Measurements from ENCODE around the gene HACD3.
A peak's percentile ranks its signal among the peaks of the same experiment; 100 is the strongest.
"Not testable (repeated sequence)": the region's sequence is repeated elsewhere in the genome, so short reads cannot be mapped to it uniquely, and the experiment has no call there.

Gene HACD3

DNA sequence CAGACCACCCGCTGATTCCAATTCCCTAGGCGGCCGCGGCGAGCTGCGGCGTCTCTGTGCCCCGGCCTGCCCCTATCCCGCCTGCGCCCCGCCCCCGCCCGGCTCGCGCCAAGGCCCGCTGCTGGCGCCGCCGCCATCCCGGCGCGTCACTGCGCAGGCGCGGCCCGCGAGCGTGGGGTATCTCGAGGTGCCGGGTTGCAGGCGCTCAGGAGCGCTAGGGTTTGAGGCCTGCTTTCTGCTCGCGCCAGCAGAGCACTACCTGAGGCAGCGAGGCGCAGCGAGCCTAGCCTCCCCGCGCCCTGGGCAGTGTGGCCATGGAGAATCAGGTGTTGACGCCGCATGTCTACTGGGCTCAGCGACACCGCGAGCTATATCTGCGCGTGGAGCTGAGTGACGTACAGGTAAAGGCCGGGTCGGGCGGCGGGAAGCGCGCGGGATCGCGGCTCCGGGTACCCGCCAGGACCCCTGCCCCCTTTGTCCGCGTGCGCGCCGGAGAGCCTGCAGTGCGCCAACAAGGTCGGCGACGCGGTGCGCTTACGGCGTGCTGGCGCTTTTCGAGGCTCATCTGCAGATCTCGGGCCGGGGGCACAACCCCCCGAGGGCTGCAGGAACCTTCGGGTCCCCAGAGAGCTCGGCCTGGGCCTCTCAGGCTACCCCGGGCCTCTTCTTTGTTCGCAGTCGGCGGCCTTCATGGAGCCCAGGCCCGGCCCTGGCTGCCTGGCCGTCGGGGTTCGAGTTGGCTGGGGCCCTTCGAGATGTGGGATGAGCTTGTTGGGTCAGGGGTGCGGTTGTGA is at the start of gene HACD3:
HACD3 (plus strand) TSS at position 146 of the 794 bp plus-strand sequence; CDS start at position 315, 169 bp downstream.
- DNase-seq (ENCODE audit: low spot score), result peak; percentile 87

GRCh38 chr15:65484876-65485275 is 45.4 kb upstream of the HACD3 start:
- DNase-seq (ENCODE audit: low spot score), result no peak

DNA sequence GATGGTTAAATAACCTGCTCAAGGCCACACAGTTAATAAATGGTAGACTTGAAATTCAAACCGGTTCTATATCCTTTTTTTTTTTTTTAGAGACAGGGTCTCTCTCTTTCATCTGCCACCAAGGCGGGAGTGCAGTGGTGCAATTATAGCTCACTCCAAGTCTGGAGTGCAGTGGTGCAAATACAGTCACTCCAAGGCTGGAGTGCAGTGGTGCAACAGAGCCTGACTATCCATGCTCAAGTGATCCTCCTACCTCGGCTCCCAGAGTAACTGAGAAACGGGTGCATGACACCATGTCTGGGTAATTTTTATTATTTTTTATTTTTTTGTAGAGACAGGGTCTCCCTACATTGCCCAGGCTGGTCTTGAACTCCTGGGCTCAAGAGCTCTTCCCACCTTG is 36.2 kb upstream of the HACD3 start:
- no peak for DNase-seq (ENCODE audit: low spot score)

- no peak for DNase-seq (ENCODE audit: low spot score)
Measured at GRCh38 chr15:65509321-65509720, 20.9 kb upstream of the HACD3 start.

GRCh38 chr15:65512189-65512588 is 18.1 kb upstream of the HACD3 start:
- DNase-seq (ENCODE audit: low spot score), result no peak

DNA sequence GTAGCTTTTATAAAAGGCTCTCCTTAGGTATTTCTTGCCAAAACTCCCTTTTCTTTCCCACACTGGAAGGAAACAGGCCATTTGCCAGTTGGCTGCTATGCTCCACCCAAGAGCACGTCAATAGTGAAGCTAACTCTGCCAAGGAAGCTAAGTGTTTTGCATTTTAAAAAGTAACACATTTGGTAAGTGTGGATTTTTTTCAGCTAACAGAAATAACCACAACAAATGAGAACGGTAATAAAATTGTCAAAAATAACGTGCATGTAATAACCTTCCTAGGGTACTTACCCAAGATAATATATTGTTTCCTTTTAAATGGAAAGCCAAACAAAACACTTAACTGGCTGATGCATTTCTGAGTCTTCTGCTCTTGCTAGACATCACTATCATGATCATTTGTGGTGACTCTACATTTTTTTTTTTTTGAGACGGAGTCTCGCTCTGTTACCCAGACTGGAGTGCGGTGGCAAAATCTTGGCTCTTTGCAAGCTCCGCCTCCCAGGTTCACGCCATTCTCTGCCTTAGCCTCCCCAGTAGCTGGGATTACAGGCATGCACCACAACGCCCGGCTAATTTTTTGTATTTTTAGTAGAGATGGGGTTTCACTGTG is 17.4 kb upstream of the HACD3 start:
- DNase-seq (ENCODE audit: low spot score), result peak; percentile 37

GRCh38 chr15:65516997-65517865 is 13.0 kb upstream of the HACD3 start, which contains the start of gene DPP8:
Gene DPP8, minus strand, starts transcription at chr15:65517689. Its CDS starts 5,136 bp downstream, at chr15:65512553.
- peak; percentile 95 for DNase-seq (ENCODE audit: low spot score)

- DNase-seq (ENCODE audit: low spot score), result no peak
Measured at GRCh38 chr15:65517866-65518207, 12.4 kb upstream of the HACD3 start.

- DNase-seq (ENCODE audit: low spot score), result no peak
Measured at GRCh38 chr15:65518633-65519285, 11.5 kb upstream of the HACD3 start.

DNA sequence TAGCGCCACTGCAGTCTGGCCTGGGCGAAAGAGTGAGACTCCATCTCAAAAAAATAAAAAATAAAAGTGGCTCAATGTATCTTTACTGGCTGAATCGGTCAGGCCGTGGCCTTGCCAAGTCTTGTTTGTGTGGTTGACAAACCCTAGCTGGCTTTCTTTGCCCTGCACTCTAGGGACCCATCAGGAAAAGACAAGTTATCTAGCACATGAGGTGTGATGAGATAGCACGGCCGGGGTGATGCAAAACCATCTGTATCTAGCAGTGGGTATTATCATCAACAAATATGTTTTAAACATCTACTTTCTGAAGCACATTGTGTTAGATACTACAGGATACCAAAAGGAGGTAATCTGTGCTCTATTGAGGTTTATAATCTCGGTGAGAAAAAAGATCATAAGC is 8.9 kb upstream of the HACD3 start:
- DNase-seq (ENCODE audit: low spot score), result no peak

DNA sequence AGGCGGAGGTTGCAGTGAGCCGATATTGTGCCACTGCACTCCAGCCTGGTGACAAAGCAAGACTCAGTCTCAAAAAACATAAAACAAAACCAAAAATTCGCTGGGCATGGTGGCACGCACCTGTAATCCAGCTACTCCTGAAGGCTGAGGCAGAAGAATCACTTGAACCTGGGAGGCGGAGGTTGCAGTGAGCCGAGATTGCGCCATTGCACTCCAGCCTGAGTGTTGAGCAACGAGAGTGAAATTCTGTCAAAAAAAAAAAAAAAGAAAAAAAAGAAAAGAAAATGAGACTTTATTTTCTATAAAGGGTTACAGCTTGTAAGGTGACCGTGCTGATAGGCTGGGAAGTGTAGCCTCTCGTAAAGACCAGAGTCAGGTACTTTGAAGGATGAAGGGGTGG is 6.0 kb upstream of the HACD3 start:
- DNase-seq (ENCODE audit: low spot score), result no peak

GRCh38 chr15:65525622-65526021 is 4.6 kb upstream of the HACD3 start:
- no peak for DNase-seq (ENCODE audit: low spot score)

DNA sequence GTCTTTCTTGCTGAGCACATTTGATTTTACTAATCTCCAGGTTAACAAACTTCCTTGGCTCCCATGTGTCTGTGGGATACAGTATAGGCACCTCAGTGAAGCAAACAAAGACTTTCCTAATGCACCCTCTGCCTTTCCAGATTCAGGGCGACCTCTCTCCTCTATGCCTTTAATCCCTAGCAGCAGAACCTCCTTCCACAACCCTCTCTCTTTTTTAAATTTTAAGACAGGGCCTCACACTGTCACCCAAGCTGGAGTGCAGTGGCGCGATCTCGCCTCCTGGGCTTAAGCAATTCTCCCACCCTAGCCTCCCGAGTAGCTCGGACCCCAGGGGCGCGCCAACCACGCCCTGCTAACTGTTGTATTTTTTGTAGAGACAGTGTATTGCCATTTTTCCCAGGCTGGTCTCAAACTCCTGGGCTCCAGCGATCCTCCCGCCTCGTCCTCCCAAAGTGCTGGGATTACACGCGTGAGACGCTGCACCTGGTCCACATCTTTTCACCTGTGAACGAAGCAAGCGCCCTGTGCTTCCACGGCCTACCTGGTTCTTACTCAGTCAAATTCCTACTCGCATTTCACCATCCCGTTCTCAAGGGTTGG is 1.7 kb upstream of the HACD3 start:
- no peak for DNase-seq (ENCODE audit: low spot score)

DNA sequence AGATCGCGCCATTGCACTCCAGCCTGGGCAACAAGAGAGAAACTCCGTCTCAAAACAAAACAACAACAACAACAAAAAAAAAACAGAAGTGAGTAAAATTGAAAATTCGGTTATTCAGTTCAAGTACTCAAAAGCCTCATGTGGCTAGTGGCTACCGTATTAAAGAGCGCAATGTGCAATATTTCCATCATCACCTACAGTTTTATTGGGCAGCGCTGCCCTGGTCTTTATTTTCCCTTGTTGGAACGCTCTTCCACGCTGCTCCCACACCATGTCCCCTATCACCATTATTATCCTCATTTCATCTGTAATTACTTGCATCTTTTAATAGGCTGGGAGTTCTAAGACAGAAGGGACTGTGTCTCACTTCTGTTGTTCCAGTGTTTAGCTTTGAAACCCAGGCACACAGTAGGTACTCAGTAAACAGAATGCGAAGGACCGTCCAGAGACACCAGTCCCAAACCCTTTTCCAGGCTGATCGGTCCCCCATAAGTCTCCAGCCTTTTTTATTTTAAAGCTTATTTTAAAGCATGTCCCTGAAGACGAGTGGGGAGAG is 423 bp upstream of the HACD3 start:
- no peak for DNase-seq (ENCODE audit: low spot score)

DNA sequence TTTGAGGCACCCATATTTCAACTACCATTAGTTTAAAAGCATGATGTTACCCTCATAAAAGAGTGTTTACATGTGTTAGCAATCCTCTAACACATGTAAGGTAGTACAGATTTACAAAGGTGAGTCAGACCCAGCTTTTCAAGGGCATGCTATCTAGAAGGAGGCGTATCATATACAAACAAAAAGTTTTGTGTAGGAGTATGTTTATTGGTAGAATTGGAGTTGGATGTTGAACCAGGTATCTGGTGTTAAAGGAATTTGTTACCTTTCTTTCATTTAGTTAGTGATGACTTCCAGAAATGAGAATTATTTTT is 2.4 kb downstream of the HACD3 start:
- DNase-seq (ENCODE audit: low spot score), result no peak

GRCh38 chr15:65533057-65533756 is 2.9 kb downstream of the HACD3 start:
- DNase-seq (ENCODE audit: low spot score), result no peak

- no peak for DNase-seq (ENCODE audit: low spot score)
Measured at GRCh38 chr15:65535192-65535591, 4.9 kb downstream of the HACD3 start.

DNA sequence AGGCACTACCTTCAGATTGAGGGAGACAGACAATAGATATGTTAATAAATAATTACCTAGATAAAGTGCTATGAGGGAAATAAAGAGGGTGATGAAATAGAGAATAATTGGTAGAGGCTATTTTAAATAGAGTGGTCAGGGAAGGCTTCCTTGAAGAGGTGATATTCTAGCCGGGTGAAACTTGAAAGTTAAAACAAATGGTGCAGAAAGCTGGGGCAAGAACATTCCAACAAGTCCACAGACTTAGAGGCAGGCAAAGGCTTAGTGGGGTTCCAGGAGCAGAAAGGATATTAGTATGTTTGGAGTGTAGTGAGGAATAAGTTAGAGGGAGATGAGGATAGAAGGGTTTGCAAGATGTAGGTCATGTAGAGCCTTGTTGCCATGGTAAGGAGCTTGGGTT is 10.1 kb downstream of the HACD3 start:
- DNase-seq (ENCODE audit: low spot score), result no peak

DNA sequence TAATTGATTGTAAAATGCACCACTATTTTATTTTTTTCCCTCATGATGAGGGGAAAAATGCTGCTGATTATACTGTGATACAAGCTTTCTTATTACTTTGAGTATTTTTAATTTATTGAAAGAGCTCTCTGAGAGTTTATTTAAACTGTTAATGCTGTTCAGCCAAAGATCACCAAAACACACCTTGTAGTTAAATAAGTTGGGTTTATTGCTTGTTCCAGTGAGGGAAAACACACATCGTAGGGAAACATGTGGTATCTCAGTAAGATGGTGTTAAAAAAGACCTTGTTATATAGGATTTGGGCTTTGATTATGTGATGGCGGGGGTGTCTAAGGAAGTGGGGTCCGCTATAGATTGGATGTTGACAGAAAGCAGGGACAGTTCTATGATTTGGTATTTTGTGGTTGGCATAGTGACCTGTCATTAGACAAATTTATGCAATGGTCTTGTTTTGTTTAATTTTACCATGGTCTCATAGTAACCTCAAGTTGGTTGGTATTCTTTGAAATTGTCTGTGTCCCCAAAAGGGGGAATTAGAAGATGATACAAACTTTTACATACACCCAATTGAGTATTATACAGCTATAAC is 11.1 kb downstream of the HACD3 start:
- no peak for DNase-seq (ENCODE audit: low spot score)

DNA sequence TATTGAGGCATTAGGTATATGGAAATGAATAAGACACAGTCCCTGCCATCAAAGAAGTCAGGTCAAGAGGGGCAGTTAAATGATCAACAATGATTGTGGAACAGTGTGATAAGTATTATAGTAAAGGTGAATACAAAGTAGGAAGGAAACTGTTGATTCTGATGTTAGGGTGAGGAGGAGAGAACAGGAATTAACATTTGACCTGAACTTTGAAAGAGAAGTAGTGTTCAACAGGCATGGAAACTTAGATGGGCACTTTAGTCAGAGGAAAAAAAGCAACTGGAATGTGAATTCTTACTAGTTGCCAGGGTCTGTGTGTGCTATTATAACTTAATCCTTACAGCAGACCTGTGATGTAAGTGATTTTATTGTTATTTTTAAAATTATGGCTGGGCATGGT is 17.6 kb downstream of the HACD3 start:
- DNase-seq (ENCODE audit: low spot score), result no peak

GRCh38 chr15:65549288-65549687 is 19.0 kb downstream of the HACD3 start:
- not testable (repeated sequence) for DNase-seq (ENCODE audit: low spot score)

Data from CD4-positive, alpha-beta T cell treated with Interleukin-2 at 100 ng/mL for 4 hours (primary cell).